HG02763 (cell line): ENCODE data around the gene EXT2.

ENCODE experiments used
- ATAC-seq: cut with Tn5 transposase; IDR thresholded peaks from one replicate; pipeline ENCODE4 v1.9.1; 2021; ENCODE audit warnings: mild to moderate bottlenecking, moderate library complexity; ENCODE audit not compliant: unreplicated experiment

The EXT2 gene

DNA sequence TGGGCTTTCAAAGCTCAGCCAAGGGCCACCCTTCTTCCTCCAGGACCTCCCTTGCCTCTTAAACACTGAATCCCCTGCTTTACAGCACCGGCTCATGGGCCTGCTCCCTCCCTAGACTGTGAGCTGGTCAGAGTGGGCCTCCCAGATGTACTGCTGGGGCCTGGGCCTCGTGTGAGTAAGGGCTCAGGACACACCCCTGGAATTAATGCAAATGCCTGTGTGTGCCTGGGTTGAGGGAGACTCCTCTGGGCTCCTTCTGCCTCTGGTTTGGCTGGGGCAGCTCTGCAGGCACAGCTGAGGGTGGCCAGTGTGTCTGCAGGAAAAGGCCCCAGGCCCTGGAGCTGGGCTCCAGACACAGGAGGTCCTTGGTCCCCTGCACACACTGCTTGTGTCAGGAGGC is 190.3 kb downstream of the EXT2 start:
- ATAC-seq: no peak

DNA sequence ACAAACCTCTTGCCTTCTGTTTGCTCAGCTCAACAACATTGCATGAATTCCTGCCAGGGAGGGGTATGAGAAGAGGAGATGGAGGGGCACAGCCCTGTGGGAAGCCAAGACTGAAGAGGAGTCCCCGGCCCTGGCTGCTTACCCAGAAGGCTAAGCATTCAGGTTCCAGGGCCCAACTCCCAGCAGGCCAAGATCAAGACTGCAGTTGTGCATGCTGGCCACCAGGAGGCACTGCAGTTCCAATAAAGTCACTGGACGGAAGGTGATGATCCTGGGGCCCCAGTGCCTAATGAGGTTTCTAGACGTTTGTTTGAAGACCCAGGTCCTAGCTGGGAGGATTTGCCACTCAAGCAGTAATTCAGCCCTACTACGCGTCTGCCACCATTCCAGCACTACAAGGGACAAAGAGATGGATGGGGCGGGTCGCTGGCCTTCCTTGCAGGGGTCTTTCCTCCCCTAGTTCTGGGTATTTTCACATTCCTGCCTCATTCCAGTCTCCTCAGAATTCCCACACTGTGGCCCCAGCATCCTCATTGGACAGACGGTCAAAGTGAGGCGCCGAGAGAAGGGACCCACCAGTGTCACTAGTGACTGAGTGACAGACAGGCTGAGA is 190.9 kb downstream of the EXT2 start:
- no peak for ATAC-seq

DNA sequence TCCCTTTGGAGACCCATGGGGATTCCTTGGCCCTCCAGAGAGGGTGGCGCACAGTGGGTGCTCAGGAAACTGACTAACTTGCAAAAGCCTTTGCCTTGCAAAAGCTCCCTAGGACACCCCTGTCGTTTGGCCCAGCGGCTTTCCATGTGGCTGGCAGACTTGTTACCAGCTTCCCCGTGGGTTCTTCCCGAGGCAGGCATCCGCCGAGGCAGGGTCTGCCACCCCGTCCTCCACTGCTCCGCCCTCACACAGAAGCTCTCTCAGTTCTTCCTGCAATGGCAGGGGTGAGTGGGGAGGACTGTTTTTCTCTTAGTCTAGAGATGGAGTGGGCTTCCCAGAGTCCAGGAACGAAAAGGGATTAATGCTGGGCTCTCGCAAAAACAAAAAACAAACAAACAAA is 191.4 kb downstream of the EXT2 start:
- ATAC-seq: no peak

DNA sequence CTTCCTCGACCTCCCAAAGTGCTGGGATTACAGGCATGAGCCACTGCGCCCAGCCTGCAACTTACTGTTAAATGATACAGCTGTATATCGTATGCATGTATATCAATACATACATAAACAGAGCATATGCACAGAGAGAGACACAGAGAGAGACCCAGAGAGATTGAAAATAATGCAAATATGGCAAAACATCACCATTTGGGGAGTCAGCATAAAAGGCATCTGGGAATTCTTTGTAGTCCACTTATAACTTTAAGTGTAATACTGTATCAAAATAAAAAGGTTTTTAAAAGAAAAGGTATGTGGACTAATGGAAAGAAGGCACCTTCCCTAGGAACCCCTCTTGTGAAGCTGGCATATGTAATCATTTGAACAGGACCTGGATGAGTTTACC is 192.7 kb downstream of the EXT2 start:
- no peak for ATAC-seq

DNA sequence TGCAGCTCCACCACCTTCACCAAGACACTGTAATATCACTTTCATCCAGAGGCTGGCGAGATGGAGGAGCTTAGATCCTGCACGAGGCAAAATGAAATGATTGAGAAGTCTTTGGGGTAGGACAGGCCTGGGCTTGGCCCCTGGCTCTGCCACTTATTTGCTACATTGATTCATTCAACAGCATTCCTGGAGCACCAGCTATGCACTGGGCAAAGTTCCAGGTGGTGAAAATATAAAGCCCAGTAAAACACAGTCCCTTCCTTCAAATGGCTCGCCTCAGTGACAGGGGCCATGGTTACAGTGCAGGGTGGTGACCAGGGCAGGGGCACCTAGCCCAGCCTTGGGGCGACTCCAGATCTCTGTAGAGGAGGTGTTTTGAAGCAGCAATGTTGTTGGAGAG is 194.7 kb downstream of the EXT2 start:
- no peak for ATAC-seq
